Measurements from ENCODE around the gene CD55.
"Not testable (repeated sequence)": the region's sequence is repeated elsewhere in the genome, so short reads cannot be mapped to it uniquely, and the experiment has no call there.

The CD55 gene

GRCh38 chr1:207318072-207318619, 3.3 kb upstream of the CD55 start:
- H3K36me3 ChIP-seq: peaks cover 0 to 10% (median 0%) of the 10 kb centered on the region in 11 experiments; a peak in 3 of 22 replicates
- no peaks in the 10 kb centered on the region for H3K9me3 ChIP-seq (replicated peaks in 1 of 11)
- TF ChIP-seq Cebpa-rat (IDR thresholded peaks at IDR 0.05): no peak
- peak overlapping the region in 7 of 11 experiments; percentile 13 to 78 (median 66); a peak in 10 of 22 replicates for H3K27ac ChIP-seq
- H3K4me3 ChIP-seq: no peak overlapping the region
- H3K4me2 ChIP-seq: peak overlapping the region in 6 of 11 experiments; percentile 48 to 82 (median 74); a peak in 11 of 22 replicates
- H3K27me3 ChIP-seq: no peaks in the 10 kb centered on the region
- H4K20me1 ChIP-seq: peaks cover 0 to 9% (median 0%) of the 10 kb centered on the region in 11 experiments; a peak in 3 of 22 replicates
- H3K4me1 ChIP-seq: peaks cover 21 to 61% (median 41%) of the 10 kb centered on the region in 10 experiments
- no peak overlapping the region for H3K9ac ChIP-seq

GRCh38 chr1:207319199-207319598, 2.3 kb upstream of the CD55 start:
- peak overlapping the region in 1 of 11 experiments; percentile 21; a peak in 3 of 22 replicates for H3K27ac ChIP-seq
- no peak overlapping the region for H3K4me2 ChIP-seq
- no peaks in the 10 kb centered on the region for H3K27me3 ChIP-seq
- no peak overlapping the region for H3K9ac ChIP-seq
- peaks cover 0 to 20% (median 8%) of the 10 kb centered on the region in 11 experiments; a peak in 15 of 22 replicates for H3K36me3 ChIP-seq
- H3K9me3 ChIP-seq (replicated peaks in 1 of 11): no peaks in the 10 kb centered on the region
- TF ChIP-seq Cebpa-rat (IDR thresholded peaks at IDR 0.05): no peak
- peaks cover 21 to 61% (median 42%) of the 10 kb centered on the region in 10 experiments for H3K4me1 ChIP-seq
- H4K20me1 ChIP-seq: peaks cover 0 to 20% (median 0%) of the 10 kb centered on the region in 11 experiments; a peak in 4 of 22 replicates
- no peak overlapping the region for H3K4me3 ChIP-seq

GRCh38 chr1:207320105-207320504, 1.4 kb upstream of the CD55 start:
- H3K4me2 ChIP-seq, H3K27me3 ChIP-seq: not testable (repeated sequence)
- peaks cover 21 to 61% (median 42%) of the 10 kb centered on the region in 10 experiments for H3K4me1 ChIP-seq

GRCh38 chr1:207321790-207322645, 540 bp downstream of the CD55 start:
- TF ChIP-seq Cebpa-rat (IDR thresholded peaks at IDR 0.05): no peak
- peak overlapping the region; percentile 90 to 100 (median 95) for H3K9ac ChIP-seq
- H3K27ac ChIP-seq: peak overlapping the region; percentile 89 to 99 (median 94)
- H4K20me1 ChIP-seq: peaks cover 0 to 48% (median 0%) of the 10 kb centered on the region in 11 experiments; a peak in 5 of 22 replicates
- H3K4me2 ChIP-seq: peak overlapping the region; percentile 79 to 98 (median 89)
- peaks cover 10 to 48% (median 36%) of the 10 kb centered on the region in 11 experiments for H3K36me3 ChIP-seq
- H3K4me1 ChIP-seq: peaks cover 15 to 61% (median 25%) of the 10 kb centered on the region in 10 experiments
- peak overlapping the region; percentile 78 to 99 (median 89) for H3K4me3 ChIP-seq
- no peaks in the 10 kb centered on the region for H3K27me3 ChIP-seq
- H3K9me3 ChIP-seq (replicated peaks in 1 of 11): no peaks in the 10 kb centered on the region

More at GRCh38 chr1:207320105-207320504, 1.4 kb upstream of the CD55 start:
- not testable (repeated sequence) for H3K9me3 ChIP-seq (replicated peaks in 1 of 11); H3K9ac ChIP-seq; H3K4me3 ChIP-seq
- H3K36me3 ChIP-seq: peaks cover 0 to 29% (median 17%) of the 10 kb centered on the region in 11 experiments; a peak in 19 of 22 replicates
- H4K20me1 ChIP-seq: peaks cover 0 to 29% (median 0%) of the 10 kb centered on the region in 11 experiments; a peak in 5 of 22 replicates
- peak overlapping the region in 2 of 11 experiments; percentile 10 to 21; a peak in 1 of 22 replicates for H3K27ac ChIP-seq

- Histone ChIP-seq H3K4me2 (peak overlapping the region in 7 of 11 experiments; percentile 6 to 93 (median 82); a peak in 13 of 22 replicates), H3K27me3 (no peaks in the 10 kb centered on the region), H3K9me3 (replicated peaks in 1 of 11) (no peaks in the 10 kb centered on the region), H3K9ac (peak overlapping the region in 3 of 11 experiments; percentile 25 to 100 (median 98); a peak in 5 of 22 replicates), H4K20me1 (peaks cover 0 to 64% (median 0%) of the 10 kb centered on the region in 11 experiments; a peak in 5 of 22 replicates), H3K4me3 (peak overlapping the region in 5 of 10 experiments; percentile 7 to 99 (median 78); a peak in 8 of 20 replicates), H3K27ac (peak overlapping the region in 3 of 11 experiments; percentile 7 to 14 (median 9); a peak in 3 of 22 replicates), H3K4me1 (peaks cover 7 to 62% (median 20%) of the 10 kb centered on the region in 10 experiments), H3K36me3 (peaks cover 23 to 64% (median 53%) of the 10 kb centered on the region in 11 experiments)
- TF ChIP-seq Cebpa-rat (IDR thresholded peaks at IDR 0.05): no peak
Observed at GRCh38 chr1:207323425-207324225, 2.1 kb downstream of the CD55 start.

GRCh38 chr1:207328004-207328403, 6.5 kb downstream of the CD55 start:
- Histone ChIP-seq H3K4me3 (0 out of 20 replicates have a peak overlapping the region, but pooled peaks of 1 of the 10 experiments have one; percentile 9), H3K4me1 (peaks cover 2 to 79% (median 11%) of the 10 kb centered on the region in 10 experiments; a peak in 18 of 20 replicates), H3K4me2 (peak overlapping the region in 6 of 11 experiments; percentile 5 to 93 (median 31); a peak in 10 of 22 replicates), H3K36me3 (peaks cover 44 to 99% (median 88%) of the 10 kb centered on the region in 11 experiments), H3K27me3 (no peaks in the 10 kb centered on the region), H3K27ac (peak overlapping the region in 1 of 11 experiments; percentile 35; a peak in 1 of 22 replicates), H4K20me1 (peaks cover 0 to 86% (median 0%) of the 10 kb centered on the region in 11 experiments; a peak in 5 of 22 replicates), H3K9ac (no peak overlapping the region), H3K9me3 (replicated peaks in 1 of 11) (peaks cover 5 to 8% (median 6%) of the 10 kb centered on the region in 11 experiments; a peak in 19 of 22 replicates)
- no peak for TF ChIP-seq Cebpa-rat (IDR thresholded peaks at IDR 0.05)

GRCh38 chr1:207328908-207329440, 7.5 kb downstream of the CD55 start:
- Histone ChIP-seq H3K27me3 (no peaks in the 10 kb centered on the region), H3K9ac (no peak overlapping the region), H4K20me1 (peaks cover 0 to 76% (median 0%) of the 10 kb centered on the region in 11 experiments; a peak in 5 of 22 replicates), H3K4me1 (peaks cover 5 to 85% (median 16%) of the 10 kb centered on the region in 10 experiments; a peak in 19 of 20 replicates), H3K4me2 (peak overlapping the region in 2 of 11 experiments; percentile 12 to 93; a peak in 4 of 22 replicates), H3K27ac (peak overlapping the region in 2 of 11 experiments; percentile 29 to 35; a peak in 2 of 22 replicates), H3K9me3 (replicated peaks in 1 of 11) (peaks cover 12 to 17% (median 15%) of the 10 kb centered on the region in 11 experiments), H3K36me3 (peaks cover 53 to 100% (median 90%) of the 10 kb centered on the region in 11 experiments), H3K4me3 (no peak overlapping the region)
- TF ChIP-seq Cebpa-rat (IDR thresholded peaks at IDR 0.05): no peak
